NK-92 (cell line): ENCODE results near the gene CAB39.

Source experiments
- DNase-seq: peaks from one replicate; lab custom pipeline; 2025; ENCODE audit not compliant: unreplicated experiment; lab: John Stamatoyannopoulos, UW

Gene CAB39

DNA sequence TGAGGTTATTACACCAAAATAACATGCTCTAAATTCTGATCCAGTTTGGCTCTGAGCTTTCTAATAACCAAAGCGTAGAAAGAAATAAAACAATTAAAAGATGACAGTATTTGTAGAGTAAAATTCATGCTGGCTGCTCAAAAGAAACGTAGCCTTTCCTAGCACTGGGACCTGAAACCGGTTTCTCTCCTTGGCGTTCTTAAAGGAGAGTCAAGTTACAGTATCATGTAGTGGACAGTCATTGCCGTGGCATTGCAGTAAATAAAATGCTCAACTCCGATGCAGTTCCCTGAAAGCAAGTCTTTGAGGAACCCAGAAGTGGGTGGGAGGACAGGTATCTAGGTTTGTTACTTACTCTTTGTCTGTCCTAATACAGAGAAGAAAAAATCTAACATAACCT lies 99.4 kb downstream of the CAB39 start:
- DNase-seq: no peak

- DNase-seq: no peak
Observed at GRCh38 chr2:230814616-230815015, 102.0 kb downstream of the CAB39 start.

DNA sequence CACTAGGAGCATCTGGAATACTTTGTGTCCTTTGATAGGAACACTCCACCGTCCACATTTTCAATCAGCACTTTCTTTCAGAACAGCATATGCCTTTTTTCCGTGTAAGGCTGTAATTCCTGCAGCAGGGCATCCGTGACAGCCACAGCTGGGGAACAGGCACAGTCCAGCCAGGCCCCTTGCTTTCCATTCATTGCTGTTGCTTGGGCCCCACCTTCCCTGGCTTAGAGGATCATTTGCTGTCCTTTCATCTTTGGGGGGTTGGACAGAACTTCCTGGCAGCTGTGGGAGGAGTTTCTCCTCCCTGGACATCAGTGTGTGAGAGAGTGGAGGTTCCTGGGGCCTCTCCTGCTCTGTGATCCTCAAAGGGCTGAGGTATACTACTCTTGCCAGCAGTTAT lies 102.4 kb downstream of the CAB39 start:
- DNase-seq: no peak

GRCh38 chr2:230816735-230817134 lies 104.1 kb downstream of the CAB39 start:
- no peak for DNase-seq

- no peak for DNase-seq
Observed at GRCh38 chr2:230819433-230819832, 106.8 kb downstream of the CAB39 start.

DNA sequence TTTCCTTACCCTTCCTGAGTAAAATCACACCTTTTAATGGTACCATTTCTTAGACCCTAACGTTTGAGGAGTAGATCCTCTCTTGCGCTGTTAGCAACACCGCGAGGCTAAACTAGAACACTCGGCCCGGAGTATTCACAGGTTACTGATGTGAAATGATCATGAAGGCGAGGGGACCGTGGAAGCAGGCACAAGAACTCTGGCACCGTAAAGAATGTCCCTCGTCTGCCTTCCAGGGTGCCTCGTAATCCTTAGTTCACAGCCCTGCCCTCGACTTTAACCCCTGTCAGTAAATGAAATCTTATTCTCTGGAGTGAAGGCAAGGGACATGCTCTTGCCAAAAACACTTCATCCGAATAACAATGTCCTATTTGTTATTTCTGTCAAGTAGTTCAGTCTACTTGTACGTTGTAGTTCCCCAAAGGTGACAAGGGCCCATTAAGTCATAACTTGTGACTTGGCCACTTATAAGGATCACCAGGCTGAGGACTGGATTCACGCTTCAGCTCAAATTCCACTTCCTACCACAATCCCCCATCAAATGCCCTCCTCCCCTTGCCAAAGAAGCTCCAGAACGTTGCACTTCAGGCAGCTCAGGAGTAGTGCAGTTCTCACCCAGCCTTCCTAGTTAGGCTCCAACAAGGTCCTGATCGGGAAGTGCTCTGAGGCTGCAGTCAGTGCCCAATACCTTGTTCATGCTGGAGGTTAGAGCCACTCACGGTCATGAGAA lies 108.8 kb downstream of the CAB39 start:
- no peak for DNase-seq

DNA sequence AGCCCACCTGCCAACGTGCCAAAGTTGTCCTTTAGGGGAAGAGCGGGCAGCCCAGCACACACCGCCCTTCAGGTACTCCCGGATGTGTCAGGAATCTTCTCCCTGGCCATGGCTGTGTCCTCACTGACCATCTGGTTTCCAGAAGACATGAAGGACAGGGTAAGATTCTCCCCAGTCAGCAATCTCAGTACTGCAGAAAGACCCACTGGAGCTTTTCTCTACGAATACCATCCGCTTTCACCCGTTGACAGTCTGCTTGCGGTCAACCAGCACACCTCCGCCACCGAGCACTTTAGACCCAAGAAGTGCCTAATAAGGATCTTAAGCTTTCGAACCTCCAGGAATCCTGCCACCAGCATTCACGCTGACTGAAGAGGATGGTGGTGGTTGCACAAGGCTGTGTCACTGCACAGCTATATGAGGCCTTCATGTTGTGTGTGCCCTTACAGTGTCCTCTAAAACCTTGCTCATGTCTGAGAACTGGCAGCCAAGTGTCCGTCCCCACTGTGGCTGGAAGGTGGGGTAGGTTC lies 109.4 kb downstream of the CAB39 start:
- DNase-seq: no peak

DNA sequence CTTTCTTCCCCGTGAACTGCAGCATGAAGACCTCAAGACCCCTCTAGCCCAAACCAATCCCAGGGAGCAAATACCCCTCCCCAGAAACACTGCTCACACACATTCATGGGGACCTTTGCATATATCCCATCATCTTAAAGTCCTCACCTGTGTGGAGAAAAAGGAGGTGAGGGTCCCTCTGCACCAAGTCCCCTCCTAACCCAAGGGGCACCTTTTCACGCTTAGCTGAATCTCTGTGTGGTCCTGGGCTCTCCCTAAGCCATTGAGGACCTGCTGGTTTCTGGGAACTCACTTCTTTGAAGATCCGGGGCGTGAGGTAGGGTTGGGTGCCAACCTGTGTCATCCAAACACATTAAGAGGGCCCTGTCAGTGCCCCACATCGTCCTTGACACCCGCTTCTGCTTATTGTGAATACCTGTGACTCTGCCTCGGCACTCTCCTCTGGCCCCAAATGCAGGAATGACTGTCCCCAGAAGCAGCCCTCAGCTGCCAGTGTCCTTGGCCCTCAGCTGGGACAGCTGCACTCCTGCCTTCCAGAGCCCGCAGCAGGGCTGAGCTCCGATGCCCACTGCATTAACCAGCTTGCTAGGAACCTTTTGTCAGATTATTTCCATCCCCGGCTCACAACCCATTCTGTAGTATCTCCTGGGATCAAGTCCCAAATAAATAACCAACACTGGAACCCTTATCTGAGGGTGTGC lies 110.8 kb downstream of the CAB39 start:
- DNase-seq: no peak

- DNase-seq: no peak
Observed at GRCh38 chr2:230824406-230824978, 111.8 kb downstream of the CAB39 start.

DNA sequence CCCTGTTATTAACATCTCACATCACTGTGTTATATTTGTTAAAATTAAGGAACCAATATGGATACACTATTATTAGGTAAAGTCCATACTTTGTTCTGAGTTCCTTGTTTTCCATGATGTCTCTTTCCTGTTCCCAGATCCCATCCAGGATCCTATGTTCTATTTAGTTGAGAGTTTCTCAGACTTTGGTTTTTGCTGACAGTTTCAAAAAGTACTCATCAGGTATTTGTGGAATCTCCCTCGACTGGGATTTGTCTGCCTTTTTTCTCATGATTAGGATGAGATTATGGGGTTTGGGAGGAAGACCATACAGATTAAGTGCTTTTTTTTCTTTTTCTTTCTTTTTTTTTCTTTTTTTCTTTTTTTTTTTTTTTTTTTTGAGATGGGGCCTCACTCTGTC lies 112.7 kb downstream of the CAB39 start:
- no peak for DNase-seq

- no peak for DNase-seq
Observed at GRCh38 chr2:230827774-230828271, 115.2 kb downstream of the CAB39 start.

DNA sequence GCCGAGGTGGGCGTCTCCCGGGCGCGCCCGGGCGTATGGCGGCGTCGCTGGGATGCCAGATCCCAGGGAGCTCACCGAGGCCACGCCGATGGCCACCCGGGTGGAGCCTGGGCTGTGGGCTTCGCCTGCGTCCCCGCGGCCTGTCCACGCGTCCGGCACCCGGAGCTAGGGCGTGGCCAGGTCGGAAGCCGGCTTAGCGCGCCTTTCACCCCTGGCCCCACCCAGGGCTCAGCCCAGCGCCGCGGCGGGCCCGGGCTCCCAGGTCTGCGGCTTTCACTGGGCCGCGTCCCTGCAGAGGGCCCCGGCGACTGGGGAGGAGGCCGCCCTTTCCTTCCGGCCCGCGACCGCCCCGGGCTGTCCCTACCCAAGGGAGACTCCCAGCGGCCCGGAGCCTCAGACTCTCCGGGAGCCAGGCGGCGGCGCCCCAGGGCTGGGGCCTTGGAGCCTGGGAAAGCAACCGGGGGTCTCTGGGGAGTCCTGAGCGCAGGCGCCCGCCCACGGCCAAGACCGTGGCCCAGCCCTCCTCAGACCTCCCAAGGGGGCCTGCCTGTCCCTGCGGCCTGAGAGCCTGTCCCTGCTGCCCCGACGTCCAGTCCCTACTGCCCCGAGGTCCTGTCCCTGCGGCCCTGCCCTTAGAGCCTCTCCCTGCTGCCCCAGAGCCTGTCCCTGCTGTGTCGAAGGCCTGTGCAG lies 115.8 kb downstream of the CAB39 start:
- DNase-seq: no peak

- no peak for DNase-seq
Observed at GRCh38 chr2:230829293-230829692, 116.7 kb downstream of the CAB39 start.

- DNase-seq: no peak
Observed at GRCh38 chr2:230829959-230830358, 117.3 kb downstream of the CAB39 start.

GRCh38 chr2:230830428-230830827 lies 117.8 kb downstream of the CAB39 start:
- no peak for DNase-seq

DNA sequence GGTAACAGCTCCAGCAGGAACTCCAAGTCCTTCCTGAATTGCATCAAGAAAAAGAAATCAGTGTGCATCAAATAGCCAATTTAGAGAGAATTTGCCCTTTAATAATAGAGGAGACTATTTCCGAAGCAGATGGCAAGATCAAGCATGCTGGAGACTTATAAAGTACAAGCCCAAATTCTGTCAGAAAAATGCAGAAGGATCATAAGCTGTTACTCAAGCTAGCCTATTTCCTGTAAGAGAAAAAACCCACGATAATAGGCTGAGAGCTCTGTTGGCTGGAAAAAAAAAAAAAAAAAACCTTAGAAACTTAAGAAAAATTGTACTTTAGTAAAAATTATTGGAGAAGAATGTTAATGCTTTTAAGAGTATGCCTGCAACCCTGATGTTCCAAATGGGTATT lies 127.7 kb downstream of the CAB39 start:
- no peak for DNase-seq

GRCh38 chr2:230842473-230842872 lies 129.8 kb downstream of the CAB39 start:
- DNase-seq: no peak

- DNase-seq: no peak
Observed at GRCh38 chr2:230843132-230843531, 130.5 kb downstream of the CAB39 start.

GRCh38 chr2:230846360-230846759 lies 133.7 kb downstream of the CAB39 start:
- DNase-seq: no peak

GRCh38 chr2:230847883-230848388 lies 135.3 kb downstream of the CAB39 start:
- peak; percentile 14 for DNase-seq
